GM12801 (cell line): ENCODE measurements around the gene ZNF274.

ENCODE experiments used
- CTCF ChIP-seq: IDR thresholded peaks from one replicate; pipeline ENCODE4 v1.5.1; 2011; ENCODE audit warnings: control low read depth; ENCODE audit not compliant: insufficient read length; ENCODE audit errors: extremely low read depth

The ZNF274 gene

DNA sequence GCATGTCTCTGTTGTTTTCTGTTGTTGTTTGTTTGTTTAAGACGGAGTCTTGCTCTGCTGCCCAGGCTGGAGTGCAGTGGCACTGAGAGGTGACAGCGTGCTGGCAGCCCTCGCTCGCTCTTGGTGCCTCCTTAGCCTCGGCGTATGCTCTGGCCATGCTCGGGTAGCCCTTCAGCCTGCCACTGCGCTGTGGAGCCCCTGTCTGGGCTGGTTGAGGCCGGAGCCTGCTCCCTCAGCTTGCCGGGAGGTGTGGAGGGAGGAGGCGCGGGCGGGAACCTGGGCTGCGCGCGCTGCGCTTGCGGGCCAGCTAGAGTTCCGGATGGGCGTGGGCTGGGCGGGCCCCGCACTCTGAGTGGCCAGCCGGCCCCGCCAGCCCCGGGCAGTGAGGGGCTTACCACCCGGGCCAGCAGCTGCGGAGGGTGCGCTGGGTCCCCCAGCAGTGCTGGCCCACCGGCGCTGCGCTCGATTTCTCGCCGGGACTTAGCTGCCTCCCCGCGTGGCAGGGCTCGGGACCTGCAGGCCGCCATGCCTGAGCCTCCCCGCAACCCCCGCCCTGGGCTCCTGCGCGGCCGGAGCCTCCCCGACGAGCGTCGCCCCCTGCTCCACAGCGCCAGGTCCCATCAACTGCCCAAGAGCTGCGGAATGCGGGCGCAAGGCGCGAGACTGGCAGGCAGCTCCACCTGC, 25.7 kb upstream of the ZNF274 start:
- TF ChIP-seq CTCF, result no peak

GRCh38 chr19:58166268-58166667, 16.6 kb upstream of the ZNF274 start:
- no peak for TF ChIP-seq CTCF

- no peak for TF ChIP-seq CTCF
Observed at GRCh38 chr19:58166708-58167280, 16.1 kb upstream of the ZNF274 start.

DNA sequence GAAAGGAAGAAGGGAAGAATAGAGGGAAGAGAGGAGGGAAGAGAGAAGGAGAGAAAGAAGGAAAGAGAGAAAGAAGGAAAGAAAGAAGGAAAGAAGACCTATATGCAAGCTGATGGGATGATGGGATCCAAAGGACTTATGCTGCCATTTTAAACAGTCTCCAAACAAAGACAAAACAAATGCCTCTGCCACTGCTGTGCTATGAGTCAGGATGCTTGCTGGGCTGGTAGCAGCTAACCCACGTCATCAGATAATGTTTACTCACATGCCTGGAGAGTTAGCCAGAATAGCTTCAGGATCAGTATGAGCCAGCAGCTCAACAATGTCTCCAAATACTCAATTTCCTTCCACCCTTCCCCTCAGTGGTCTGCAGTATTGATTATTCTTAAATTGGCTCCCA, 12.0 kb upstream of the ZNF274 start:
- no peak for TF ChIP-seq CTCF

GRCh38 chr19:58181902-58182576, 822 bp upstream of the ZNF274 start:
- no peak for TF ChIP-seq CTCF

DNA sequence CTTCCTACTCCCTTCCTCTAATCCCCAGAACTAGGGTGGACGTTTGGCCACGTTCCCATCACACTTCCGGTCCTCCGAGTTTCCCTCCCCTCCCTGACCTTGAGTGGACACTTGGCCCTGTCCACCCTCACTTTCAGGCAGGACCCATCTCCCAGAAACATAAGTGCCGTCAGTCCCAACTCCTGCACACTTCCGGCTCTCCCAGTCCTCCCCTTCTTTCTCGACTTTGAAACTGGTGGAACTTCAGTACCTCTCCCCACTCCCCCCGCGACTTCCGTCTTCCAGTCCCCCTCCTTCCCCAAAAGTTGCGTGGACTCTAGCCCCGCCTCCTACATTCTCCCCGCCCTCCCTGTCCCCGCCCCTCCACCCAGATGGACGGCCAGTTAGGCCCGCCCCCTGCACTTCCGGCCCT, 278 bp upstream of the ZNF274 start:
- no peak for TF ChIP-seq CTCF

DNA sequence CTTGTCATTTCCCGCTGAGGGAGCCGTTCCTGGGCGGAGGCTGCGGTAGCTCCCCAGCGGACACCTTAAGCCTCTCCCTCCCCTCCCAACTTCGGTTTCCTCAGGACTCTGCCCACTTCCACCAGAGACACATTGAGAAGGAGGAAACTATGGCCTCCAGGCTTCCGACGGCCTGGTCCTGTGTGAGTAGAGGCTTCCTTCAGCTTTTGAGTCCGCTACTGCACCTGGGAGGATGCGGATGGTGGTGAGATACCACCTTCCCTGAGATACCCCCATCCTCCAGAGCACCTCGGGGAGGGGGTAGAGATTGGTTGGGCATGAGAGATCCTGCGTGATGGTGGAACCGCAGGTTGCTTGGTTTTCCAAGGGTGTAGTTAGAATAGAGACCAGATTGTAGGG, 955 bp downstream of the ZNF274 start:
- no peak for TF ChIP-seq CTCF
